HCT116 (cell line): ENCODE measurements around the gene CCDC198. TPM values are rescaled to one million over a fixed set of nuclear protein-coding genes. Genes with fewer than 3 reads are reported as not detected.

Experiments
- ATAC-seq: fragments of 200-7000 bp; cut with Tn5 transposase; 2 replicates; pipeline ENCODE4 v1.9.1; 2020; ENCODE audit warnings: mild to moderate bottlenecking, moderate library complexity
- BruUV-seq: library from RNA; stranded (reverse); fragments of 400-500 nt; replicated peaks from 2 replicates; lab custom pipeline; 2021; lab: Mats Ljungman, UMichigan
- CTCF ChIA-PET: fragments of 300-600 bp; sonication (Branson Sonifier 250); formaldehyde crosslinking; loops from one replicate; lab custom pipeline; 2021; ENCODE audit warnings: antibody characterized with exemption; lab: Charles Lee
- POLR2A ChIA-PET: fragments of 300-600, 350-600 bp; sonication (Branson Sonifier 250); formaldehyde crosslinking; loops from one replicate; lab custom pipeline; 2021; ENCODE audit warnings: antibody characterized with exemption; lab: Charles Lee
- RAD21 ChIA-PET, 2 experiments: fragments of 300-600 bp; sonication (Branson Sonifier 250); formaldehyde crosslinking; loops; one replicate each; lab custom pipeline; 2023; ENCODE audit warnings: low total read pairs in 2 of 2; ENCODE audit not compliant: uncharacterized antibody in 2 of 2, unreplicated experiment in 2 of 2, low non-redundant PET in 1 of 2; lab: Charles Lee
- DNase-seq: peaks from one replicate; pipeline ENCODE4 v3.0.0-alpha.2; 2010; ENCODE audit warnings: low read depth, low spot score
- H2AFZ ChIP-seq: fragments of 200-600 bp; shearing (Covaris generic), sonication (generic); 2 replicates; pipeline ENCODE4 v1.6.1; 2017; ENCODE audit warnings: low read depth, mixed run types, mixed read lengths, antibody characterized with exemption, low read length; ENCODE audit not compliant: poor library complexity, severe bottlenecking
- H3K27ac ChIP-seq: 2 replicates; pipeline ENCODE4 v1.5.1; 2012; ENCODE audit warnings: low read depth, low read length
- H3K27me3 ChIP-seq: fragments of 200-600 bp; sonication (generic); 2 replicates; pipeline ENCODE4 v1.6.1; 2016; ENCODE audit warnings: mixed run types, low read length, mixed read lengths; ENCODE audit not compliant: insufficient read depth
- H3K36me3 ChIP-seq, 2 experiments: fragments of 200-500 bp in 1 of 2; fragments of 200-600 bp in 1 of 2; sonication (Bioruptor generic) in 1 of 2; sonication (generic) in 1 of 2; 2 replicates each; pipeline versions ENCODE4 v1.5.1 to v1.6.1; 2014 to 2016; ENCODE audit warnings: low read length in 2 of 2, inconsistent platforms in 1 of 2, mixed read lengths in 1 of 2, mixed run types in 1 of 2; ENCODE audit not compliant: insufficient read depth in 2 of 2, control insufficient read depth in 1 of 2
- H3K4me1 ChIP-seq, 2 experiments: fragments of 200-600 bp in 1 of 2; sonication (generic) in 1 of 2; 2 replicates each; pipeline versions ENCODE4 v1.5.1 to v1.6.1; 2012 to 2017; ENCODE audit warnings: low read length in 2 of 2, inconsistent platforms in 1 of 2, mild to moderate bottlenecking in 1 of 2, mixed read lengths in 1 of 2, mixed run types in 1 of 2, moderate library complexity in 1 of 2; ENCODE audit not compliant: insufficient read depth in 2 of 2, control insufficient read depth in 1 of 2
- H3K4me2 ChIP-seq: fragments of 200-600 bp; sonication (generic); 2 replicates; pipeline ENCODE4 v1.6.1; 2017; ENCODE audit warnings: mixed run types, low read length, mixed read lengths
- H3K4me3 ChIP-seq, 2 experiments: fragments of 200-600 bp in 1 of 2; sonication (generic) in 1 of 2; replicated peaks in 1 of 2; 2 replicates each; pipeline ENCODE4 v1.5.1; 2011 to 2016; ENCODE audit warnings: low read length in 2 of 2, control low read depth in 1 of 2, low read depth in 1 of 2, mild to moderate bottlenecking in 1 of 2, mixed read lengths in 1 of 2, mixed run types in 1 of 2
- H3K79me2 ChIP-seq: fragments of 200-600 bp; sonication (generic); 2 replicates; pipeline ENCODE4 v1.6.1; 2017; ENCODE audit warnings: mild to moderate bottlenecking, mixed run types, low read length, moderate library complexity, mixed read lengths; ENCODE audit not compliant: insufficient read depth
- H3K9ac ChIP-seq: fragments of 200-600 bp; sonication (generic); 2 replicates; pipeline ENCODE4 v1.6.1; 2016; ENCODE audit warnings: low read length, mixed read lengths
- H3K9me2 ChIP-seq: fragments of 200-600 bp; sonication (generic), shearing (Covaris generic); 2 replicates; pipeline ENCODE4 v1.6.1; 2017; ENCODE audit warnings: mixed run types, mild to moderate bottlenecking, moderate library complexity; ENCODE audit not compliant: insufficient read depth
- H3K9me3 ChIP-seq, 2 experiments: fragments of 200-500 bp in 1 of 2; fragments of 200-600 bp in 1 of 2; sonication (Bioruptor generic) in 1 of 2; sonication (generic) in 1 of 2; 2 replicates each; pipeline ENCODE4 v1.6.1; 2014 to 2017; ENCODE audit warnings: low read length in 2 of 2, mixed read lengths in 2 of 2, inconsistent platforms in 1 of 2, low read depth in 1 of 2, mild to moderate bottlenecking in 1 of 2, mixed run types in 1 of 2, moderate library complexity in 1 of 2; ENCODE audit not compliant: control insufficient read depth in 1 of 2, insufficient read depth in 1 of 2
- H4K20me1 ChIP-seq: fragments of 200-600 bp; sonication (generic), shearing (Covaris generic); 2 replicates; pipeline ENCODE4 v1.6.1; 2017; ENCODE audit warnings: mixed run types, mild to moderate bottlenecking, moderate library complexity; ENCODE audit not compliant: insufficient read depth
- ATF3 ChIP-seq: IDR thresholded peaks from 2 replicates; pipeline ENCODE4 v1.6.1; 2012
- CBX3 ChIP-seq: IDR thresholded peaks from 2 replicates; pipeline ENCODE4 v1.6.1; 2012; ENCODE audit warnings: low read depth
- CTCF ChIP-seq, 3 experiments: fragments of 200-600 bp in 1 of 3; sonication (generic) in 1 of 3; IDR thresholded peaks in 2 of 3; conservative IDR thresholded peaks in 1 of 3; 2 replicates each; pipeline ENCODE4 v1.5.1; 2012 to 2017; ENCODE audit warnings: low read depth in 2 of 3, low read length in 2 of 3, antibody characterized with exemption in 1 of 3, borderline replicate concordance in 1 of 3, control low read depth in 1 of 3, mild to moderate bottlenecking in 1 of 3, mixed read lengths in 1 of 3, mixed run types in 1 of 3, moderate library complexity in 1 of 3; ENCODE audit not compliant: insufficient read depth in 1 of 3
- ELF1 ChIP-seq: IDR thresholded peaks from 2 replicates; pipeline ENCODE4 v1.6.1; 2012; ENCODE audit warnings: low read depth, borderline replicate concordance
- EZH2phosphoT487 ChIP-seq: fragments of 200-600 bp; IDR thresholded peaks from 2 replicates; pipeline ENCODE4 v1.6.1; 2018; ENCODE audit warnings: antibody characterized with exemption, borderline replicate concordance
- JUND ChIP-seq: IDR thresholded peaks from 2 replicates; pipeline ENCODE4 v1.6.1; 2012
- POLR2A ChIP-seq: IDR thresholded peaks from 2 replicates; pipeline ENCODE4 v1.7.0; 2011; ENCODE audit warnings: borderline replicate concordance; ENCODE audit not compliant: insufficient read depth, insufficient read length; ENCODE audit errors: extremely low read depth
- RAD21 ChIP-seq: IDR thresholded peaks from 2 replicates; pipeline ENCODE4 v1.6.1; 2012; ENCODE audit warnings: low read depth, mild to moderate bottlenecking
- SIN3A ChIP-seq: IDR thresholded peaks from 2 replicates; pipeline ENCODE4 v1.6.1; 2012; ENCODE audit warnings: low read depth
- SRF ChIP-seq: IDR thresholded peaks from 2 replicates; pipeline ENCODE4 v1.6.1; 2012; ENCODE audit warnings: low read depth
- TCF7L2 ChIP-seq: IDR thresholded peaks from 2 replicates; pipeline ENCODE4 v1.7.0; 2011; ENCODE audit warnings: borderline replicate concordance, inconsistent platforms; ENCODE audit not compliant: insufficient read depth, insufficient read length; ENCODE audit errors: extremely low read depth
- YY1 ChIP-seq: IDR thresholded peaks from 2 replicates; pipeline ENCODE4 v1.6.1; 2011; ENCODE audit warnings: low read length, low read depth, moderate library complexity, mild to moderate bottlenecking; ENCODE audit not compliant: insufficient replicate concordance; ENCODE audit errors: extremely low read depth
- ZFX ChIP-seq: fragments of 450-650 bp; IDR thresholded peaks from 2 replicates; pipeline ENCODE4 v1.6.1; 2017
- intact Hi-C: fragments of 100-400 bp; cut with micrococcal nuclease; formaldehyde crosslinking; loops from 2 replicates; pipeline ENCODE4 v1.10.0; 2022
- total RNA-seq: library from RNA; stranded (reverse); gene quantifications from one replicate; pipeline ENCODE4 v1.2.1, GENCODE V29; 2021; ENCODE audit not compliant: unreplicated experiment

Gene CCDC198
- total RNA-seq, 1 experiment from 2014 or later, result not detected

GRCh38 chr14:57533214-57533613 is 39.6 kb upstream of the CCDC198 start:
- TF ChIP-seq EZH2phosphoT487 (no peak), ELF1 (no peak), JUND (no peak), SRF (no peak), RAD21 (peak; percentile 60), POLR2A (no peak), ZFX (no peak), ATF3 (no peak), CBX3 (no peak), SIN3A (no peak), CTCF (IDR thresholded peaks at IDR 0.05 in 2 of 3, conservative IDR thresholded peaks at IDR 0.05 in 1 of 3; ENCODE audit: borderline replicate concordance in 1 of 3, insufficient read depth in 1 of 3, low read depth in 2 of 3, low read length in 2 of 3) (peak; percentile 31 to 61 (median 50); a peak in 5 of 6 replicates), TCF7L2 (no peak), YY1 (no peak)
- Histone ChIP-seq H4K20me1 (no peaks in the 10 kb centered on the region), H3K27ac (no peak overlapping the region), H3K9me3 (no peaks in the 10 kb centered on the region), H3K9ac (no peak overlapping the region), H3K36me3 (no peaks in the 10 kb centered on the region), H3K79me2 (no peaks in the 10 kb centered on the region), H3K4me1 (no peaks in the 10 kb centered on the region), H3K27me3 (peaks cover 35% of the 10 kb centered on the region), H3K4me2 (no peak overlapping the region), H3K9me2 (no peaks in the 10 kb centered on the region), H2AFZ (no peak overlapping the region), H3K4me3 (no peak overlapping the region)
- ChIA-PET RAD21 (no interaction called here), CTCF (no interaction called here), POLR2A (no interaction called here)
- ATAC-seq, result 0 out of 2 replicates have a peak, but pooled peaks have one; percentile 62
- peak; percentile 22 for DNase-seq
- no TSS peak for BruUV-seq
- intact Hi-C loops, result loop anchor here (5.0 kb wide), 1 partner anchor 339 kb away; no protein-coding TSS in a partner anchor
